ENCODE results near the gene HOXB5.

Gene HOXB5

DNA sequence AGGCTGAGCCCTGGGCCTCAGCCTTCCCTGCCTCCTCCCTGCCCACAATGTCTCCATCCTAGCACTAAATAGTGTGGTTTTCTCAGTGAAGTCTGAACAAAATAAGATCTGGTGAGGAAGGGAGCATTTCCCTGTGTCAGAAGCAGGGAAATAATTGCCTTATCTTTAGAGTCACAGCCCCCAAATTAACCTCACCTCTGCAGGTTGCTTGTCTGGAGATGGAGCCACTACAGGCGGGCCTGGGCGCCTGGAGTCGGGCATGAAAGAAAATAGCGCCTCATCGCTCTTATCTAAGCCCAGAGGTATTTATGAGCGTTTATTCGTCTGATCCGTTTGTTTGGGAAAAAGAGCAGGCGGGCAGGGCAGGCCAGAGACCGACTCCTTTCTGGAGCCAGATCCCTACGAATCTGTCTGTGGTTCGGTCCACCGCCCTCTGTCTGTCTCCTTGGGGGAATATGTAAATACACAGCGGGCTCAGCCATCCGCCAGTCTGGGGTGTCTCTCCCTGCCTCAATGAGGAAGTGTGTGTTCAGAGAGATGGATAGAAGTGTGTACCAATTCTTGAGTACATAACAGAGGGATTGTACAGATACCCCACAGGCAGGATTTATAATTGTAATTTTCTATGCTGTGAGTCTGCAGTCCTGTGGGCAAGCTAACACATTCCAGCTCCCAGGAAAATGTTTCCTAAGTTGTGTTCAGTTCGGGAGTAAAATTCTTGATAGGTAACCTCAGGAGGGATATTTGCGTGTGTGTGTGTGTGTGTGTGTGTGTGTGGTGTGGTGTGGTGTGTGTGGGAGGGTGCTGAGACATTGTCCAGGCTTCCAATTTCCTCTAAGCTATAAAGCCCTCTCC is 6.9 kb upstream of the HOXB5 start (continued):
- TF ChIP-seq, protein P1, sequence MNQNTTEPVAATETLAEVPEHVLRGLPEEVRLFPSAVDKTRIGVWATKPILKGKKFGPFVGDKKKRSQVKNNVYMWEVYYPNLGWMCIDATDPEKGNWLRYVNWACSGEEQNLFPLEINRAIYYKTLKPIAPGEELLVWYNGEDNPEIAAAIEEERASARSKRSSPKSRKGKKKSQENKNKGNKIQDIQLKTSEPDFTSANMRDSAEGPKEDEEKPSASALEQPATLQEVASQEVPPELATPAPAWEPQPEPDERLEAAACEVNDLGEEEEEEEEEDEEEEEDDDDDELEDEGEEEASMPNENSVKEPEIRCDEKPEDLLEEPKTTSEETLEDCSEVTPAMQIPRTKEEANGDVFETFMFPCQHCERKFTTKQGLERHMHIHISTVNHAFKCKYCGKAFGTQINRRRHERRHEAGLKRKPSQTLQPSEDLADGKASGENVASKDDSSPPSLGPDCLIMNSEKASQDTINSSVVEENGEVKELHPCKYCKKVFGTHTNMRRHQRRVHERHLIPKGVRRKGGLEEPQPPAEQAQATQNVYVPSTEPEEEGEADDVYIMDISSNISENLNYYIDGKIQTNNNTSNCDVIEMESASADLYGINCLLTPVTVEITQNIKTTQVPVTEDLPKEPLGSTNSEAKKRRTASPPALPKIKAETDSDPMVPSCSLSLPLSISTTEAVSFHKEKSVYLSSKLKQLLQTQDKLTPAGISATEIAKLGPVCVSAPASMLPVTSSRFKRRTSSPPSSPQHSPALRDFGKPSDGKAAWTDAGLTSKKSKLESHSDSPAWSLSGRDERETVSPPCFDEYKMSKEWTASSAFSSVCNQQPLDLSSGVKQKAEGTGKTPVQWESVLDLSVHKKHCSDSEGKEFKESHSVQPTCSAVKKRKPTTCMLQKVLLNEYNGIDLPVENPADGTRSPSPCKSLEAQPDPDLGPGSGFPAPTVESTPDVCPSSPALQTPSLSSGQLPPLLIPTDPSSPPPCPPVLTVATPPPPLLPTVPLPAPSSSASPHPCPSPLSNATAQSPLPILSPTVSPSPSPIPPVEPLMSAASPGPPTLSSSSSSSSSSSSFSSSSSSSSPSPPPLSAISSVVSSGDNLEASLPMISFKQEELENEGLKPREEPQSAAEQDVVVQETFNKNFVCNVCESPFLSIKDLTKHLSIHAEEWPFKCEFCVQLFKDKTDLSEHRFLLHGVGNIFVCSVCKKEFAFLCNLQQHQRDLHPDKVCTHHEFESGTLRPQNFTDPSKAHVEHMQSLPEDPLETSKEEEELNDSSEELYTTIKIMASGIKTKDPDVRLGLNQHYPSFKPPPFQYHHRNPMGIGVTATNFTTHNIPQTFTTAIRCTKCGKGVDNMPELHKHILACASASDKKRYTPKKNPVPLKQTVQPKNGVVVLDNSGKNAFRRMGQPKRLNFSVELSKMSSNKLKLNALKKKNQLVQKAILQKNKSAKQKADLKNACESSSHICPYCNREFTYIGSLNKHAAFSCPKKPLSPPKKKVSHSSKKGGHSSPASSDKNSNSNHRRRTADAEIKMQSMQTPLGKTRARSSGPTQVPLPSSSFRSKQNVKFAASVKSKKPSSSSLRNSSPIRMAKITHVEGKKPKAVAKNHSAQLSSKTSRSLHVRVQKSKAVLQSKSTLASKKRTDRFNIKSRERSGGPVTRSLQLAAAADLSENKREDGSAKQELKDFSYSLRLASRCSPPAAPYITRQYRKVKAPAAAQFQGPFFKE (tag by site-specific recombination; IDR thresholded peaks at IDR 0.05; ENCODE audit: borderline replicate concordance), result no peak
- no peak for TF ChIP-seq ZFP3 (tag by site-specific recombination; IDR thresholded peaks at IDR 0.05; ENCODE audit: low read depth)
- TF ChIP-seq, protein P2, sequence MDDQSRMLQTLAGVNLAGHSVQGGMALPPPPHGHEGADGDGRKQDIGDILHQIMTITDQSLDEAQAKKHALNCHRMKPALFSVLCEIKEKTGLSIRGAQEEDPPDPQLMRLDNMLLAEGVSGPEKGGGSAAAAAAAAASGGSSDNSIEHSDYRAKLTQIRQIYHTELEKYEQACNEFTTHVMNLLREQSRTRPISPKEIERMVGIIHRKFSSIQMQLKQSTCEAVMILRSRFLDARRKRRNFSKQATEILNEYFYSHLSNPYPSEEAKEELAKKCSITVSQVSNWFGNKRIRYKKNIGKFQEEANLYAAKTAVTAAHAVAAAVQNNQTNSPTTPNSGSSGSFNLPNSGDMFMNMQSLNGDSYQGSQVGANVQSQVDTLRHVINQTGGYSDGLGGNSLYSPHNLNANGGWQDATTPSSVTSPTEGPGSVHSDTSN (CRISPR knock-in tag; IDR thresholded peaks at IDR 0.05), result peak; percentile 50; the same call in 1 of the 2 replicates
- TF ChIP-seq, protein P3, sequence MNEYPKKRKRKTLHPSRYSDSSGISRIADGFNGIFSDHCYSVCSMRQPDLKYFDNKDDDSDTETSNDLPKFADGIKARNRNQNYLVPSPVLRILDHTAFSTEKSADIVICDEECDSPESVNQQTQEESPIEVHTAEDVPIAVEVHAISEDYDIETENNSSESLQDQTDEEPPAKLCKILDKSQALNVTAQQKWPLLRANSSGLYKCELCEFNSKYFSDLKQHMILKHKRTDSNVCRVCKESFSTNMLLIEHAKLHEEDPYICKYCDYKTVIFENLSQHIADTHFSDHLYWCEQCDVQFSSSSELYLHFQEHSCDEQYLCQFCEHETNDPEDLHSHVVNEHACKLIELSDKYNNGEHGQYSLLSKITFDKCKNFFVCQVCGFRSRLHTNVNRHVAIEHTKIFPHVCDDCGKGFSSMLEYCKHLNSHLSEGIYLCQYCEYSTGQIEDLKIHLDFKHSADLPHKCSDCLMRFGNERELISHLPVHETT (tag by site-specific recombination; IDR thresholded peaks at IDR 0.05), result no peak; the same call in 1 of the 2 replicates
- 0 out of 2 replicates have a peak, but pooled peaks have one; percentile 18 for TF ChIP-seq ZXDB (tag by site-specific recombination; IDR thresholded peaks at IDR 0.05)
- peak; percentile 99 for TF ChIP-seq ZFHX2 (tag by site-specific recombination; conservative IDR thresholded peaks at IDR 0.05)
- TF ChIP-seq, protein P4, sequence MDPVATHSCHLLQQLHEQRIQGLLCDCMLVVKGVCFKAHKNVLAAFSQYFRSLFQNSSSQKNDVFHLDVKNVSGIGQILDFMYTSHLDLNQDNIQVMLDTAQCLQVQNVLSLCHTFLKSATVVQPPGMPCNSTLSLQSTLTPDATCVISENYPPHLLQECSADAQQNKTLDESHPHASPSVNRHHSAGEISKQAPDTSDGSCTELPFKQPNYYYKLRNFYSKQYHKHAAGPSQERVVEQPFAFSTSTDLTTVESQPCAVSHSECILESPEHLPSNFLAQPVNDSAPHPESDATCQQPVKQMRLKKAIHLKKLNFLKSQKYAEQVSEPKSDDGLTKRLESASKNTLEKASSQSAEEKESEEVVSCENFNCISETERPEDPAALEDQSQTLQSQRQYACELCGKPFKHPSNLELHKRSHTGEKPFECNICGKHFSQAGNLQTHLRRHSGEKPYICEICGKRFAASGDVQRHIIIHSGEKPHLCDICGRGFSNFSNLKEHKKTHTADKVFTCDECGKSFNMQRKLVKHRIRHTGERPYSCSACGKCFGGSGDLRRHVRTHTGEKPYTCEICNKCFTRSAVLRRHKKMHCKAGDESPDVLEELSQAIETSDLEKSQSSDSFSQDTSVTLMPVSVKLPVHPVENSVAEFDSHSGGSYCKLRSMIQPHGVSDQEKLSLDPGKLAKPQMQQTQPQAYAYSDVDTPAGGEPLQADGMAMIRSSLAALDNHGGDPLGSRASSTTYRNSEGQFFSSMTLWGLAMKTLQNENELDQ (tag by site-specific recombination; IDR thresholded peaks at IDR 0.05; ENCODE audit: low read depth), result no peak
- TF ChIP-seq ZNF629 (tag by site-specific recombination; IDR thresholded peaks at IDR 0.05), result no peak
- TF ChIP-seq ZNF624 (tag by site-specific recombination; IDR thresholded peaks at IDR 0.05), result no peak
- TF ChIP-seq ZNF175 (tag by site-specific recombination; IDR thresholded peaks at IDR 0.05), result no peak
- peak; percentile 44; the same call in 1 of the 2 replicates for TF ChIP-seq ZEB2 (tag by site-specific recombination; IDR thresholded peaks at IDR 0.05)
- TF ChIP-seq, protein P5, sequence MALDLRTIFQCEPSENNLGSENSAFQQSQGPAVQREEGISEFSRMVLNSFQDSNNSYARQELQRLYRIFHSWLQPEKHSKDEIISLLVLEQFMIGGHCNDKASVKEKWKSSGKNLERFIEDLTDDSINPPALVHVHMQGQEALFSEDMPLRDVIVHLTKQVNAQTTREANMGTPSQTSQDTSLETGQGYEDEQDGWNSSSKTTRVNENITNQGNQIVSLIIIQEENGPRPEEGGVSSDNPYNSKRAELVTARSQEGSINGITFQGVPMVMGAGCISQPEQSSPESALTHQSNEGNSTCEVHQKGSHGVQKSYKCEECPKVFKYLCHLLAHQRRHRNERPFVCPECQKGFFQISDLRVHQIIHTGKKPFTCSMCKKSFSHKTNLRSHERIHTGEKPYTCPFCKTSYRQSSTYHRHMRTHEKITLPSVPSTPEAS (tag by site-specific recombination; IDR thresholded peaks at IDR 0.05), result peak; percentile 93
- TF ChIP-seq ZNF138 (tag by site-specific recombination; IDR thresholded peaks at IDR 0.05; ENCODE audit: borderline replicate concordance), result no peak
- TF ChIP-seq SP7 (tag by site-specific recombination; IDR thresholded peaks at IDR 0.05), result peak; percentile 16; the same call in 1 of the 2 replicates
- TF ChIP-seq, protein P6, sequence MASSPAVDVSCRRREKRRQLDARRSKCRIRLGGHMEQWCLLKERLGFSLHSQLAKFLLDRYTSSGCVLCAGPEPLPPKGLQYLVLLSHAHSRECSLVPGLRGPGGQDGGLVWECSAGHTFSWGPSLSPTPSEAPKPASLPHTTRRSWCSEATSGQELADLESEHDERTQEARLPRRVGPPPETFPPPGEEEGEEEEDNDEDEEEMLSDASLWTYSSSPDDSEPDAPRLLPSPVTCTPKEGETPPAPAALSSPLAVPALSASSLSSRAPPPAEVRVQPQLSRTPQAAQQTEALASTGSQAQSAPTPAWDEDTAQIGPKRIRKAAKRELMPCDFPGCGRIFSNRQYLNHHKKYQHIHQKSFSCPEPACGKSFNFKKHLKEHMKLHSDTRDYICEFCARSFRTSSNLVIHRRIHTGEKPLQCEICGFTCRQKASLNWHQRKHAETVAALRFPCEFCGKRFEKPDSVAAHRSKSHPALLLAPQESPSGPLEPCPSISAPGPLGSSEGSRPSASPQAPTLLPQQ (tag by site-specific recombination; IDR thresholded peaks at IDR 0.05), result no peak
- no peak for TF ChIP-seq KLF1 (tag by site-specific recombination; IDR thresholded peaks at IDR 0.05)
- TF ChIP-seq ZNF843 (tag by site-specific recombination; IDR thresholded peaks at IDR 0.05), result peak; percentile 8; the same call in 1 of the 2 replicates
- TF ChIP-seq, protein P7, sequence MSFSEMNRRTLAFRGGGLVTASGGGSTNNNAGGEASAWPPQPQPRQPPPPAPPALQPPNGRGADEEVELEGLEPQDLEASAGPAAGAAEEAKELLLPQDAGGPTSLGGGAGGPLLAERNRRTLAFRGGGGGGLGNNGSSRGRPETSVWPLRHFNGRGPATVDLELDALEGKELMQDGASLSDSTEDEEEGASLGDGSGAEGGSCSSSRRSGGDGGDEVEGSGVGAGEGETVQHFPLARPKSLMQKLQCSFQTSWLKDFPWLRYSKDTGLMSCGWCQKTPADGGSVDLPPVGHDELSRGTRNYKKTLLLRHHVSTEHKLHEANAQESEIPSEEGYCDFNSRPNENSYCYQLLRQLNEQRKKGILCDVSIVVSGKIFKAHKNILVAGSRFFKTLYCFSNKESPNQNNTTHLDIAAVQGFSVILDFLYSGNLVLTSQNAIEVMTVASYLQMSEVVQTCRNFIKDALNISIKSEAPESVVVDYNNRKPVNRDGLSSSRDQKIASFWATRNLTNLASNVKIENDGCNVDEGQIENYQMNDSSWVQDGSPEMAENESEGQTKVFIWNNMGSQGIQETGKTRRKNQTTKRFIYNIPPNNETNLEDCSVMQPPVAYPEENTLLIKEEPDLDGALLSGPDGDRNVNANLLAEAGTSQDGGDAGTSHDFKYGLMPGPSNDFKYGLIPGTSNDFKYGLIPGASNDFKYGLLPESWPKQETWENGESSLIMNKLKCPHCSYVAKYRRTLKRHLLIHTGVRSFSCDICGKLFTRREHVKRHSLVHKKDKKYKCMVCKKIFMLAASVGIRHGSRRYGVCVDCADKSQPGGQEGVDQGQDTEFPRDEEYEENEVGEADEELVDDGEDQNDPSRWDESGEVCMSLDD (tag by site-specific recombination; IDR thresholded peaks at IDR 0.05), result peak; percentile 73; the same call in 1 of the 2 replicates
- no peak for TF ChIP-seq YY2 (tag by site-specific recombination; IDR thresholded peaks at IDR 0.05)
- TF ChIP-seq ZNF223 (tag by site-specific recombination; IDR thresholded peaks at IDR 0.05), result no peak
- peak; percentile 58; the same call in 1 of the 2 replicates for TF ChIP-seq WT1 (tag by site-specific recombination; IDR thresholded peaks at IDR 0.05)
